ENCODE results near the gene CTBP1. TPM values are rescaled to one million over a fixed set of nuclear protein-coding genes. Genes with fewer than 3 reads are reported as not detected.

CTBP1 gene
- total RNA-seq, 1 experiment from 2014 or later = 631 TPM

DNA sequence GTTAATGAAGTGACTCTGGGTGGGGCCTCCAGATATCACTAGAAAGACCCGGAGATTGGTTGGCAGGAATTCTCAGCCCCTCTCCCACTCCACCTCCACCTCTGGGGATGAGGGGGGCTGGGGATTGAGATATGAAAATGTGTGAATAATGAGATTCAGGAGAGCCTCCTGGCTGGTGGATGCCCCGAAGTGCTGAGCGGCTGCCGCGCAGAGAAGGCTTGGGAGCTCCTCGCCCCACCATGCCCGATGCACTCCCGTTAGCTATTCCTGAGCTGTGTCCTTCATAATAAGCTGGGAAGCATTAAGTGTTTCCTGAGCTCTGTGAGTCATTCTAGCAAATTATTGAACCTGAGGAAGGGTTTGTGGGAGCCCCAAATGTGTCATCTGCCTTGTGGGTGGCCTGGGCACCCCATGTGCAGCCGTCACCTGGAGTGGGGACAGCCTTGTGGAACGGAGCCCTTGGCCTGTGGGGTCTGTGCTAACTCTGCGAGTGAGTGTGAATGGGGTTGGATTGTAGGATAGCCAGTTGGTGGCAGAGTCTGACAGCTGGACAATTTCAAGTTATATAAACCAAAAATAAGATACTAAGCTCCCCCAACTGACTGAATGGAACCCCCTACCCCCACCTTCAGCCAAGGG is 36.3 kb upstream of the CTBP1 start:
- DNase-seq (ENCODE audit: low spot score) = no peak

- DNase-seq (ENCODE audit: low spot score) = no peak
Observed at GRCh38 chr4:1283711-1284110, 34.8 kb upstream of the CTBP1 start.

- DNase-seq (ENCODE audit: low spot score) = no peak
Observed at GRCh38 chr4:1279253-1279652, 30.3 kb upstream of the CTBP1 start.

GRCh38 chr4:1277667-1278665 is 29.0 kb upstream of the CTBP1 start:
- DNase-seq (ENCODE audit: low spot score) = no peak

DNA sequence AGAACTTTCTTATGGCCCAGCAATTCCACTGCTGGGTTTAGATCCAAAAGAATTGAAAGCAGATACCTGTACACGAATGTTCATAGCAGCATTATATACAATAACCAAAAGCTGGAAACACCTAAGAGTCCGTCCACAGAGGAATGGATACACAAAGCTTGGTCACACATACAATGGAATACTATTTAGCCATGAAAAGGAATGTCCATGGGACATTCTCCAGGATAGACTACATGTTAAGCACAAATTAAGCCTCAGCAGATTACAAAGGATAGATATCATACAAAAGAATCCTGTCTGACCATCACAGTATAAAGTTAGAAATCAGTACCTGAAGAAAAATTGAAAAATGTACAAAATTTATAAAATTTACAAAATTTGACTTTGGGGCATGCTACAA is 28.1 kb upstream of the CTBP1 start:
- no peak for DNase-seq (ENCODE audit: low spot score)

DNA sequence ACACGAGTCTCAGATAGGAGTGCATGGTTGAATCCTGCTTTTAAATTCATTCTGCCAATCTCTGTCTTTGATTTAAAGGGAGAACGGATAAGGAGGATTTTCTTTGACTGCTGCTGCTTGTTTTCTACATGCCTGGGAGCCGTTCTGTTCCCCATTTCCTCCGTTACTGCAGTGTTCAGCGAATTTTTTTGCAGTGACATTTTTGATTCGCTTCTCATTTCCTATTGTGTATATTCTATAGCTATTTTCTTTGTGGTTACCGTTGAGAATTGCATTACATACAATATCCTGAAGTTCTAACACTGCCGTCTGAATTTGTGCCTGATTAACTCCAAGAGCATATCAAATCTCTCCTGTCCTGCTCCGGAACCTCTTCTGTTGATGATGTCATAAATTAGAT is 25.9 kb upstream of the CTBP1 start:
- no peak for DNase-seq (ENCODE audit: low spot score)

GRCh38 chr4:1271686-1272085 is 22.8 kb upstream of the CTBP1 start:
- DNase-seq (ENCODE audit: low spot score) = no peak

DNA sequence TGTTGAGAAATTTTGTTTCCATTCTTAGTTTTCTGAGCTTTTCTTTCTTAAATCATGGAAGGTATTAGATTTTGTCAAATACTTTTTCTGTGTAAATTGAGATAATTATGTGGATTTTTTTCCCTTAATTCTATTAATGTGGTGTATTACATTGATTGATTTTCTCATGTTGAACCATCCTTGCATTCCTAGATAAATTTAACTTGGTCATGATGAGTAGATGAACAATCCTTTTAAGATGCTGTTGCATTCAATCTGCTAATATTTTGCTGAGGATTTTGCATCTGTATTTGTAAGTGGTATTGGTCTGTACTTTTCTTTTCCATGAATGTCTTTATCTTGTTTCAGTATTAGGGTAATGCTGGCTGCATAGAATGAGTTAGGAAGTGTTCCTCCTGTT is 20.3 kb upstream of the CTBP1 start:
- DNase-seq (ENCODE audit: low spot score) = no peak

GRCh38 chr4:1266881-1267763 is 18.2 kb upstream of the CTBP1 start:
- DNase-seq (ENCODE audit: low spot score) = no peak

DNA sequence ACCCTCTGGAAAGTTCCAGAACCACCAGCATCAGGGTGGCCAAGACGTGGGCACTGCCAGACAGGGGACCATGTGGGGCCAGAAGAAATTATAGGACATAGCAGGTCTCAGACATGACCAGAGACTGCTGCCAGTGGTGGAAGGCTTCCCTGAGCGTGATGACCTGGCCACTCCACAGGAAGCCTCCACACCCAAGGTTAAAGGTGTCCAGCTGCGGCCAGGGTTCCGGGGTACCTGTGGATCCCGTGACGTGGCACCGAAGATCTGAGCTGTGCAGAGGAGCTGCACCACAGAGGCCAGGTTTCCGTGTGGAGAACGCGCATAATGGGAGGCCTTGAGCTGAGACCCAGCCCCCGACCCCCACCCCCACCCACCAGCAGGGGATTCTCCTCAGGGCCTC is 16.4 kb upstream of the CTBP1 start:
- no peak for DNase-seq (ENCODE audit: low spot score)

DNA sequence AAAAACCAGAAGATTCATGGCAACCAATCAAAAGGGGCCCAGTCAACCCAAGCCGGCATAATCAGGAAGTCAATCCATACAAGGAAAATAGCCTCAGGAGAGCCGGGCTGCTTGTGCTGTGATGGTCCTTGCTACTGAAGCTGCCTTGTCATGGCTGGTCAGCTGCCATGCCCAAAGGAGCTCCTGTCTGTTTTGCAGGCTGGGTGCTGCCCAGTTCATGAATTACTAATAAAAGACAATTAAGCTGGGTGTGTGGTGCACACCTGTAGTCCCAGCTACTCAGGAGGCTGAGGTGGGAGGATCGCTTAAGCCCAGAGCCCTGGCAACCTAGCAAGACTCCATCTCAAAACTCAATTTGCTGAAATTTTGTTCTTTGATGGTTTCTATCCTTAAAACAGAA is 16.0 kb upstream of the CTBP1 start:
- no peak for DNase-seq (ENCODE audit: low spot score)

DNA sequence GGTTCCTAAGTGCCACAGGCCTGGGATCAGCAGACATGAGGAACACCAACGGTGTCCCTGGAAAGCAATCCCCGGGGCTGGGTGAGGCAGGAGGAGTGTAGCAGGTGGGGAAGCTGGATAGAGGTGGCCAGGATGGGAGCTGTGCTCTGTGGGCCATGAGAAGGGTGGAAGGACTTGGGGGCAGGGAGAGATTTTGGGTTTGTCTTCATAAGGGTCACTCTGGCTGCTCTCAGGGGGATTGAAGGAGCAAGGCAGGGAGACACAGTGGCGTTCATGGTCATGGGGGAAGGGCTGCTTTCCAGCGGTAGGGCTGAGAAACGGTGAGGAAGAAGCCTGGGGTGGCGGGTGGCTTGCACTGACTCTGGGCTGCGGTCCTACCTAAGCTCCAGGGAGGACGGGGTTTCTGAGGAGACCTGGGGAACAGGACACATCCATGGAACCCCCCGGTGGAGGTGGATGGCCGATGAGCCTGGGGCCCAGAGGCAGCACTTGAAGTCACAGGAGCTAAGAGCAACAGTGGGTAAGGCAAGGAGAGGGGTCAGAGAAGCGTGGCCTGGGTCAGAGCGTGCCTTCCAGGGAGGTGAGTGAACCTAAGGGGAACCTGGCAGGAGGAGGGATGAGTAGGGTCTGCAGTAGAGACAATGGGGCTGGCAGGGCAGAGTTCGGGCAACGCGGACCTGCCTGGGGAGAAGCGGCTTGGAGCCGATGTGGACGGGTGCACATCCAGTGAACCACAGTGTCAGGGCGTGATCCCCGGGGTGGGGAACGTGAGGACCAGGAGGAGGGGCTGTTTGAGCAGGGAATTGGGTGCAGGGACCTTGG is 12.4 kb upstream of the CTBP1 start:
- no peak for DNase-seq (ENCODE audit: low spot score)

DNA sequence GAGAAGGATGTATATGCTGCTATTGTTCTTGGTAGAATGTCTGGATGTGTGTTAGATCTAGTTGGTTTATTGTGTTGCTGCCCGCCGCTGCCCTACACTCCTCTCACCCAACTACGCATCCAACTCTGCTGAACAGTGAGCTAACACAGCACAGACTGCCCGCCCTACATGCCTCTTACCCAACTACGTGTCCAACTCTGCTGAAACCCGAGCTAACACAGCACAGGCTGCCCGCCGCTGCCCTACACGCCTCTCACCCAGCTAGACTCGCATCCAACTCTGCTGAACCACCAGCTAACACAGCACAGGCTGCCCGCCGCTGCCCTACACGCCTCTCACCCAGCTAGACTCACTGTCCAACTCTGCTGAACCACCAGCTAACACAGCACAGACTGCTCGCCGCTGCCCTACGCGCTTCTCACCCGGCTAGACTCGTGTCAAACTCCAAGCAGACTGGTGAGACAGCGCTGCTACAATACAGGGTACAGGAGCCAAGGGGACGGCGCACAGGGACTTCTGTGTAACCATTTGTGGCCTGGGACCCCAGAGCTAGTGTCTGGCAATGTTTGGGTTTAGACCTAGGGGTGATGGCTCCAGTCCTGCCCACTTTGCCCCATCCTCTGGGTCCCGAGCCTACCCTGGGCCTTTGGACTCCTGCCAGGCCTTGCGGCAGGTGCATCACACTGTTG is 11.6 kb upstream of the CTBP1 start:
- DNase-seq (ENCODE audit: low spot score) = no peak

GRCh38 chr4:1259966-1260365 is 11.0 kb upstream of the CTBP1 start:
- no peak for DNase-seq (ENCODE audit: low spot score)

DNA sequence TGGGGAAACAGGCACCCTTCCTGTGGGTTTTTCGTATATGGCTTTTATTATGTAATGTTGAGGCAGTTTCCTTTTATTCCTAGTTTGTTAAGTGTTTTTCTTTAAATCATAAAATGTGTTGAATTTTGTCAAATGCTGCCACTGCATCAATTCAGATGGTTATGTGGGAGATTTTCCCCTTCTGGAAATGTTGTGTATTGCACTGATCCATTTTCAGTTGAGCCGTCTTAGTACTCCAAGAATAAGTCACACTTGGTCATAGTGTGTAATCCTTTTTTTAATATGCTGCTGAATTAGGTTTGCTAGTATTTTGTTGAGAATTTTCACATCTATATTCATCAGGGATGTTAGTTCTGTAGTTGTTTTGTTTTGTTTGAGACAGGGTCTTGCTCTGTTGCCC is 9.5 kb upstream of the CTBP1 start:
- no peak for DNase-seq (ENCODE audit: low spot score)

DNA sequence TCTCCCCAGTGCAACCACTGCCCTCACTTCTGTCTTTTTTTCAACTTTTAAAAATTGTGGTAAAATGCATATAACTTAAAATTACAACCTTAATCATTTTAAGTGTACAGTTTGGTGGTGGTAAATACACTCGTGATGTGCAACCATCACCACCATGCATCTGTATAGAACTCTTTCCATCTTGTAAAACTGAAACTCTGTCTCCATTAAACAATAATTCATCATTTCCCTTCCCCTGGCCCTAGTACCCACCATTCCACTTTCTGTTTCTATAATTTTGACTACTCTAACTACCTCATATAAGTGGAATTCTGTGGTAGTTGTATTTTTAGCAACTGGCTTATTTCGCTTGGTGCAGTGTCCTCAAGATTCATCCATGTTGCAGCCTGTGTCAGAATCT is 6.8 kb upstream of the CTBP1 start:
- no peak for DNase-seq (ENCODE audit: low spot score)

DNA sequence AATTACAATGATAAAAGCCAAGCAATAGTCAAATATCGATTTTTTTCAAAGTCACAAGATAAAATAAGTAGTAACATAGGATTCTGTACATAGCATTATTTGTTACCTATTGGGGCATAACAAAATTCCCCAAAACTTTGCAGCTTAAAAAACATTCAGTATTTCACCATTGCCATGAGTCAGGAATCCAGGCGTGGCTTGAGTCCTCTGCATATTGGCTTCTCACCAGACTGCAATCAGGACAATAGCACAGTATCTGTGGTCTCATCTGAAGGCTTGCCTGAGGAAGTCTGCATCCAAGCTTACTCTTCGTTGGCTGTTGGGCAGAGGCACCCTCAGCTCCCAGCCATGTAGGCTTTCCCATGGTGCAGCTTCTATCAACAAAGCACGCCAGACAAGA is 6.2 kb upstream of the CTBP1 start:
- no peak for DNase-seq (ENCODE audit: low spot score)

- DNase-seq (ENCODE audit: low spot score) = no peak
Observed at GRCh38 chr4:1253831-1254230, 4.9 kb upstream of the CTBP1 start.

DNA sequence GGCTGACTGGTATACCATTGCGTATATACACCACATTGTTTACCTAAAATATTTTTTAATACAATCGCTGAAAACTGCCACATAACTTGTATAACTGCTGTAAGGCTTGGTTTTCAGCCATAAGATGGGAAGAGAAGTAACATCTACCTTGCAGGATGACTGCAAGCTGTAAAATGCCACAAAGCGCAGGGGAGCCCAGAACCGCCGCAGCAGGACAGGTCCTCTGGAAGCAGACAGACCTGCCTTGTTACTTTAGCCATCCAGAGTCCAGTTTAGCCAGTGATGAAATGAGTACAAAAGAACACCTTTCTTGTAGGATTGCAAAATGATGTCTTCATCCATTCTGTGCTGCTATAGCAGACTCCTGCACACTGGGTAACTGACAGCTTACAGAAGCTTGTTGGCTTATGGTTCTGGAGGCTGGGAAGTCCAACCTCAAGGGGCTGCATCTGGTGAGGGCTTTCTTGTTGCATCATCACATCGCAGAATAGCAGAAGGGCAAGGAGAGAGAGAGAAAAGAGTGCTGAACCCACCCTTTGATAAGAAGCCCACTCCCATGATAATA is 4.1 kb upstream of the CTBP1 start:
- no peak for DNase-seq (ENCODE audit: low spot score)

GRCh38 chr4:1251773-1252066 is 2.8 kb upstream of the CTBP1 start:
- DNase-seq (ENCODE audit: low spot score) = no peak

Data from HT-29 (cell line).